Keratinocyte (primary cell): ENCODE data around the gene PHF5A. TPM values are rescaled to one million over a fixed set of nuclear protein-coding genes. Genes with fewer than 3 reads are reported as not detected.

Experiments used
- DNase-seq: peaks from one replicate; pipeline ENCODE4 v3.0.0-alpha.2; 2011; ENCODE audit warnings: low read depth, missing footprints, low spot score
- FAIRE-seq: peaks from 2 replicates; lab custom pipeline; 2011; peaks lifted over from hg19 to GRCh38; lab: Jason Lieb, UNC
- H2AFZ ChIP-seq: 2 replicates; pipeline ENCODE4 v1.6.0; 2012; ENCODE audit warnings: low read length, control low read depth, inconsistent platforms; ENCODE audit not compliant: control insufficient read depth
- H3K27ac ChIP-seq: 2 replicates; pipeline ENCODE4 v1.5.1; 2011; ENCODE audit warnings: low read length; ENCODE audit not compliant: control insufficient read depth, insufficient read depth
- H3K27me3 ChIP-seq: 3 replicates; pipeline ENCODE4 v1.6.0; 2011; ENCODE audit warnings: low read length; ENCODE audit not compliant: control insufficient read depth, insufficient read depth; ENCODE audit errors: extremely low read depth
- H3K36me3 ChIP-seq, 2 experiments: 2 replicates in 1 of 2; 3 replicates in 1 of 2; pipeline ENCODE4 v1.5.1; 2011; ENCODE audit warnings: low read length in 2 of 2, mild to moderate bottlenecking in 1 of 2; ENCODE audit not compliant: control insufficient read depth in 2 of 2, insufficient read depth in 2 of 2; ENCODE audit errors: extremely low read depth in 1 of 2
- H3K4me1 ChIP-seq: 3 replicates; pipeline ENCODE4 v1.5.1; 2011; ENCODE audit warnings: low read length; ENCODE audit not compliant: control insufficient read depth, insufficient read depth; ENCODE audit errors: extremely low read depth
- H3K4me2 ChIP-seq: 3 replicates; pipeline ENCODE4 v1.6.0; 2011; ENCODE audit warnings: low read depth, low read length; ENCODE audit not compliant: control insufficient read depth, insufficient read depth; ENCODE audit errors: extremely low read depth
- H3K4me3 ChIP-seq, 3 experiments: fragments of 200-600 bp in 1 of 3; sonication (generic) in 1 of 3; 2 replicates in 2 of 3; 3 replicates in 1 of 3; pipeline ENCODE4 v1.5.1; 2011 to 2016; ENCODE audit warnings: low read length in 3 of 3, mild to moderate bottlenecking in 3 of 3, control low read depth in 2 of 3, inconsistent platforms in 1 of 3, low read depth in 1 of 3, mixed read lengths in 1 of 3, mixed run types in 1 of 3, moderate library complexity in 1 of 3; ENCODE audit not compliant: control insufficient read depth in 2 of 3, insufficient read depth in 2 of 3; ENCODE audit errors: extremely low read depth in 1 of 3
- H3K79me2 ChIP-seq: 2 replicates; pipeline ENCODE4 v1.6.0; 2012; ENCODE audit warnings: low read length; ENCODE audit not compliant: control insufficient read depth, insufficient read depth
- H3K9ac ChIP-seq: 3 replicates; pipeline ENCODE4 v1.6.0; 2011; ENCODE audit warnings: low read length; ENCODE audit not compliant: control insufficient read depth, insufficient read depth; ENCODE audit errors: extremely low read depth
- H3K9me1 ChIP-seq: 3 replicates; pipeline ENCODE4 v1.6.0; 2011; ENCODE audit warnings: low read length; ENCODE audit not compliant: control insufficient read depth, insufficient read depth; ENCODE audit errors: extremely low read depth
- H3K9me3 ChIP-seq: 2 replicates; pipeline ENCODE4 v1.5.1; 2012; ENCODE audit warnings: low read depth, low read length; ENCODE audit not compliant: control insufficient read depth
- H4K20me1 ChIP-seq: 3 replicates; pipeline ENCODE4 v1.6.0; 2011; ENCODE audit warnings: low read length; ENCODE audit not compliant: control insufficient read depth, insufficient read depth; ENCODE audit errors: extremely low read depth
- EZH2 ChIP-seq: IDR thresholded peaks from one replicate; pipeline ENCODE4 v1.6.1; 2012; ENCODE audit warnings: inconsistent platforms, mild to moderate bottlenecking, low read length, moderate library complexity
- dilution Hi-C: fragments of 300-500 bp; cut with MboI; formaldehyde crosslinking; loops from one replicate; pipeline ENCODE4 v1.7.0; 2020; ENCODE audit warnings: low sequenced_read_pairs; ENCODE audit not compliant: extremely low pct_ligation_motif_present
- polyA plus RNA-seq, 5 experiments: library from polyadenylated mRNA; depleted of rRNA in 3 of 5; stranded (reverse) in 3 of 5; stranded (forward) in 1 of 5; unstranded in 1 of 5; fragments of >200 nt; gene quantifications; 1 replicate in 1 of 5; 2 replicates in 3 of 5; 3 replicates in 1 of 5; pipeline versions ENCODE4 v1.2.1 to v1.2.3, GENCODE V29; 2011 to 2012; ENCODE audit warnings: missing spikeins in 2 of 5, low read depth in 1 of 5, low replicate concordance in 1 of 5
- TF ChIP-seq, protein P1 (sequence below), 3 experiments: IDR thresholded peaks in 1 of 3; conservative IDR thresholded peaks in 1 of 3; optimal IDR thresholded peaks in 1 of 3; 2 replicates in 2 of 3; 3 replicates in 1 of 3; pipeline versions ENCODE3 to v1.5.1; 2011; ENCODE audit warnings: low read length in 3 of 3, mild to moderate bottlenecking in 3 of 3, moderate library complexity in 2 of 3, control low read depth in 1 of 3, inconsistent platforms in 1 of 3; ENCODE audit not compliant: insufficient read depth in 2 of 3; ENCODE audit errors: extremely low read depth in 1 of 3

PHF5A gene
- polyA plus RNA-seq, 1 donor (not counting 4 experiments of a cell fraction or from before 2014, with no cell fraction given), result 77.7 TPM

DNA sequence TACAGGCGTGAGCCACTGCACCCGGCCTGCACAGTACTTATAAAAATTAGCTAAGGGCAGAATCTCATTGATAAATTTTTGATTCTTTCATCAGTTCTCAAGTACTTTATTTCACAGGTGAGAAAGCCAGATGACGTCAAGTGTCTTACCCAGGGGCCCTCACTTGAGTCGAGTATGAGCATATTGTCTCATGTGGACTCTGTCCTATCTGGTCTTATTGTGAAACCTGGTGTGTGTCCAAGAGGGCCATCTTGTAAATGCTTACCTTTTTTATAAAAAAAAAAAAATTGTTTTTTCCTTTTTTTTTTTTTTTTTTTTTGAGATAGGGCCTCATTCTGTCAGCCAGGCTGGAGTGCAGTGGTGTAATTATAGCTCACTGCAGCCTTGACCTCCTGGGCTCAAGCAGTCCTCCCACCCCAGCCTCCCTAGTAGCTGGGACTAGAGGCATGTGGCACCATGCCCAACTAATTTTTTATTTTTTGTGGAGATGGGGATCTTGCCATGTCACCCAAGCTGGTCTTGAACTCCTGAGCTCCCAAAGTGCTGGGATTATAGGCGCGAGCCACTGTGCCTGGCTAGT is 6.5 kb upstream of the PHF5A start:
- FAIRE-seq, result no peak

DNA sequence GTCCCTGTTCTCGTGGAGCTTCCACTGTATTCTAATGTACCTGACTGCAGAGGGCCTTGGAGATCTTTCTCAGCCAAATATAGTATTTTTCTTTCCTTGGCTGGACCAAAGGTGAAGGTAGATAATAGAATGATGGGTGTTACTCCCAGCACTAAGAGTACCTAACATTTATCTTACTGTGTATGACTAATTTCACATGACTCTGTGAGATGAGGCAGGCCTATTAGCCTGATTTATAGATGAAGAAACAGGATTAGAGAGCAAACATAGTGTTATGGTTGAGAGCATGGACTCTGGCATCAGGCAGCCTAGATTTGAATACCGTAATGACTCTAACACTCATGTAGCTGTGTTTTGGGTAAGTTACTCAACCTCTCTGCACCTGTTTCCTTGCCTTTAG is 3.1 kb upstream of the PHF5A start:
- H3K4me3 ChIP-seq, result no peak overlapping the region
- H3K27me3 ChIP-seq, result no peaks in the 10 kb centered on the region
- no peaks in the 10 kb centered on the region for H3K9me1 ChIP-seq
- peaks cover 8 to 13% of the 10 kb centered on the region in 2 experiments for H3K36me3 ChIP-seq
- DNase-seq, result no peak
- peaks cover 19% of the 10 kb centered on the region for H3K4me1 ChIP-seq
- no peak for FAIRE-seq
- H3K27ac ChIP-seq, result no peak overlapping the region
- TF ChIP-seq, protein P1, sequence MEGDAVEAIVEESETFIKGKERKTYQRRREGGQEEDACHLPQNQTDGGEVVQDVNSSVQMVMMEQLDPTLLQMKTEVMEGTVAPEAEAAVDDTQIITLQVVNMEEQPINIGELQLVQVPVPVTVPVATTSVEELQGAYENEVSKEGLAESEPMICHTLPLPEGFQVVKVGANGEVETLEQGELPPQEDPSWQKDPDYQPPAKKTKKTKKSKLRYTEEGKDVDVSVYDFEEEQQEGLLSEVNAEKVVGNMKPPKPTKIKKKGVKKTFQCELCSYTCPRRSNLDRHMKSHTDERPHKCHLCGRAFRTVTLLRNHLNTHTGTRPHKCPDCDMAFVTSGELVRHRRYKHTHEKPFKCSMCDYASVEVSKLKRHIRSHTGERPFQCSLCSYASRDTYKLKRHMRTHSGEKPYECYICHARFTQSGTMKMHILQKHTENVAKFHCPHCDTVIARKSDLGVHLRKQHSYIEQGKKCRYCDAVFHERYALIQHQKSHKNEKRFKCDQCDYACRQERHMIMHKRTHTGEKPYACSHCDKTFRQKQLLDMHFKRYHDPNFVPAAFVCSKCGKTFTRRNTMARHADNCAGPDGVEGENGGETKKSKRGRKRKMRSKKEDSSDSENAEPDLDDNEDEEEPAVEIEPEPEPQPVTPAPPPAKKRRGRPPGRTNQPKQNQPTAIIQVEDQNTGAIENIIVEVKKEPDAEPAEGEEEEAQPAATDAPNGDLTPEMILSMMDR (optimal IDR thresholded peaks at IDR 0.05 in 1 of 3, IDR thresholded peaks at IDR 0.05 in 1 of 3, conservative IDR thresholded peaks at IDR 0.05 in 1 of 3; ENCODE audit: extremely low read depth in 1 of 3, insufficient read depth in 2 of 3, low read length in 3 of 3), result no peak
- TF ChIP-seq EZH2, result no peak
- H2AFZ ChIP-seq, result no peak overlapping the region
- H3K4me2 ChIP-seq, result no peak overlapping the region
- no peaks in the 10 kb centered on the region for H4K20me1 ChIP-seq
- H3K79me2 ChIP-seq, result peaks cover 85% of the 10 kb centered on the region
- no peak overlapping the region for H3K9ac ChIP-seq
- dilution Hi-C loops, result no loop called here
- H3K9me3 ChIP-seq, result no peaks in the 10 kb centered on the region

More for the DNA sequence above, 6.5 kb upstream of the PHF5A start:
- no peak overlapping the region for H3K9ac ChIP-seq
- H3K27ac ChIP-seq, result no peak overlapping the region
- peaks cover 85% of the 10 kb centered on the region for H3K79me2 ChIP-seq
- H3K27me3 ChIP-seq, result no peaks in the 10 kb centered on the region
- H2AFZ ChIP-seq, result no peak overlapping the region
- no peak overlapping the region for H3K4me2 ChIP-seq
- dilution Hi-C loops, result no loop called here
- H3K9me3 ChIP-seq, result no peaks in the 10 kb centered on the region
- no peaks in the 10 kb centered on the region for H4K20me1 ChIP-seq
- DNase-seq, result no peak
- H3K4me1 ChIP-seq, result peaks cover 8% of the 10 kb centered on the region
- H3K9me1 ChIP-seq, result no peaks in the 10 kb centered on the region
- no peak overlapping the region for H3K4me3 ChIP-seq
- peaks cover 1 to 10% of the 10 kb centered on the region in 2 experiments for H3K36me3 ChIP-seq
- no peak for TF ChIP-seq EZH2
- TF ChIP-seq, protein P1 (optimal IDR thresholded peaks at IDR 0.05 in 1 of 3, IDR thresholded peaks at IDR 0.05 in 1 of 3, conservative IDR thresholded peaks at IDR 0.05 in 1 of 3; ENCODE audit: extremely low read depth in 1 of 3, insufficient read depth in 2 of 3, low read length in 3 of 3), result no peak
